ENCODE results near the gene GIGYF1. TPM values are rescaled to one million over a fixed set of nuclear protein-coding genes. Genes with fewer than 3 reads are reported as not detected.
"Not testable (repeated sequence)": the region's sequence is repeated elsewhere in the genome, so short reads cannot be mapped to it uniquely, and the experiment has no call there.

GIGYF1 gene
- total RNA-seq, 2 experiments from 2014 or later: 42.1 to 43.0 TPM

DNA sequence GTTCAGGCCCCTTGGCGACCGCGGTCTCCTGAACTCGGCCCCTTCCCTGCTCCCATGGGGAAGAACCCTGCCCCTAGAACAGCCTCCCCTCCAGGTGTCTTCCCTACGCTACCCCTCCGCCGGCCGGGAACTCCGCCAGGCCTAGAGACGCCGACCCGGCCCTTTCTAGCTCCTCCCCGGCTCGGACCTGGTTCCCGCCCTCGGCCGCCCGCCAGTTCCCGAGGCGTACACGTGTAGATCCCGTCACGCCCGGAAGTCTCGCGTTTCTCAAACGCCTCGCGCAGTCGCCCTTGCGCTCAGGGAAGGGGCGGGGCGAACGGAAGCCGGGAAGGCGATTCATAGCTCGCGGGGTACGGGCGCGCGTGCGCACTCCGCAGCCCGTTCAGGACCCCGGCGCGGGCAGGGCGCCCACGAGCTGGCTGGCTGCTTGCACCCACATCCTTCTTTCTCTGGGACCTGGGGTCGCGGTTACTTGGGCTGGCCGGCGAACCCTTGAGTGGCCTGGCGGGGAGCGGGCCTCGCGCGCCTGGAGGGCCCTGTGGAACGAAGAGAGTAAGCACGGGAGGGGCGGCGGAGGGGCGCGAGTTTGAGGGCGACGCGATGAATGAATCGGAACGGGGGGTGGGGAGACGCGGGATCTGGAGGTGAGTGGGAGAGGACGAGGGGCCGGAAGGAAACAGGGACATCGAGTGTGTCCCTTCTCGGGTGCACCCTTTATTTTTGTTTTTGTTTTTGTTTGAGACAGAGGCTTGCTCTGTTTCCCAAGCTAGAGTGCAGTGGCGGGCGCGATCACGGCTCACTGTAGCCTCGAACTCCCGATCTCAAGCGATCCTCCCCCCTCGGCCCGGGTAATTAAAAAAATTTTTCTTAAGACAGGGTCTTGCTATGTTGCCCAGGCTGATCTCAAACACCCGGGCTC is 12.0 kb upstream of the GIGYF1 start, which contains the start of gene POP7:
POP7 (plus strand) TSS at position 369 of the 919 bp plus-strand sequence. CDS start 710 bp downstream, outside the sequence.
- DNase-seq (peak; percentile 99), ATAC-seq (peak; percentile 96)
- Mint-ChIP-seq H3K4me3 (peak within 1 kb of the TSS; percentile 96), H3K36me3 (ENCODE audit: low read depth) (peaks cover 8% of the 10 kb centered on the region), H3K27ac (peak within 1 kb of the TSS; percentile 98), H3K4me1 (ENCODE audit: low read depth) (peaks cover 19% of the 10 kb centered on the region), H3K9me3 (ENCODE audit: insufficient read depth) (no peaks in the 10 kb centered on the region), H3K27me3 (ENCODE audit: low read depth) (peaks cover 4% of the 10 kb centered on the region)
- POLR2A ChIA-PET: interaction anchor here (0.6 to 2.3 kb wide), 21 partner anchors 10 to 379 kb away, joined by 3 to 17 read pairs (median 3); partner anchors contain the start of genes FBXO24, GIGYF1, LRCH4 and MEPCE
- CTCF ChIA-PET: interaction anchor here (0.6 to 4.7 kb wide), 65 partner anchors 8 to 557 kb away, joined by 3 to 128 read pairs (median 4); partner anchors contain the start of genes ACTL6B, EPO, FBXO24 and GIGYF1

GRCh38 chr7:100705320-100705752 is 11.3 kb upstream of the GIGYF1 start:
- ChIA-PET CTCF (interaction anchor here (0.6 to 4.7 kb wide), 67 partner anchors 9 to 556 kb away, joined by 3 to 128 read pairs (median 4); partner anchors contain the start of genes EPO, FBXO24, GIGYF1 and GNB2), POLR2A (interaction anchor here (0.5 to 2.3 kb wide), 23 partner anchors 9 to 792 kb away, joined by 3 to 17 read pairs (median 3); partner anchors contain the start of genes FBXO24, GIGYF1, LRCH4 and MEPCE)
- peaks cover 19% of the 10 kb centered on the region for H3K4me1 Mint-ChIP-seq (ENCODE audit: low read depth)
- DNase-seq (peak; percentile 83), ATAC-seq (peak; percentile 66)
- peak overlapping the region; percentile 96 for H3K4me3 Mint-ChIP-seq
- no peaks in the 10 kb centered on the region for H3K9me3 Mint-ChIP-seq (ENCODE audit: insufficient read depth)
- H3K36me3 Mint-ChIP-seq (ENCODE audit: low read depth): peaks cover 8% of the 10 kb centered on the region
- peak overlapping the region; percentile 98 for H3K27ac Mint-ChIP-seq
- H3K27me3 Mint-ChIP-seq (ENCODE audit: low read depth): peaks cover 7% of the 10 kb centered on the region

DNA sequence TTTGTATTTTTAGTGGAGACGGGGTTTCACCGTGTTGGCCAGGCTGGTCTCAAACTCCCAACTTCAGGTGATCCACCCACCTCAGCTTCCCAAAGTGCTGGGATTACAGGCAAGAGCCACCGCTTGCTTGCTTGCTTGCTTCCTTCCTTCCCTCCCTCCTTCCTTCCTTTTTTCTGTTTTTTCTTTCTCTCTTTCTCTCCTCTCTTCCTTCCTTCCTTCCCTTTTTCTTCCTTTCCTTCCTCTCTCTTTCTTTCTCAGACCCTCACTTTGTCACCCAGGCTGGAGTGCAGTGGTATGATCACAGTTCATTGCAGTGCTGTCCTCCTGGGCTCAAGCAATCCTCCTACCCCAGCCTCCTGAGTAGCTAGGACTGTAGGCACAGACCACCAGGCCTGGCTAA is 7.0 kb upstream of the GIGYF1 start:
- CTCF ChIA-PET: interaction anchor here (1.2 to 2.1 kb wide), 3 partner anchors 9 to 142 kb away, joined by 3 to 13 read pairs (median 8); no protein-coding TSS in a partner anchor
- ATAC-seq; POLR2A ChIA-PET; DNase-seq; H3K27ac Mint-ChIP-seq; H3K9me3 Mint-ChIP-seq (ENCODE audit: insufficient read depth); H3K4me3 Mint-ChIP-seq; H3K36me3 Mint-ChIP-seq (ENCODE audit: low read depth); H3K4me1 Mint-ChIP-seq (ENCODE audit: low read depth): not testable (repeated sequence)
- H3K27me3 Mint-ChIP-seq (ENCODE audit: low read depth): peaks cover 12% of the 10 kb centered on the region

DNA sequence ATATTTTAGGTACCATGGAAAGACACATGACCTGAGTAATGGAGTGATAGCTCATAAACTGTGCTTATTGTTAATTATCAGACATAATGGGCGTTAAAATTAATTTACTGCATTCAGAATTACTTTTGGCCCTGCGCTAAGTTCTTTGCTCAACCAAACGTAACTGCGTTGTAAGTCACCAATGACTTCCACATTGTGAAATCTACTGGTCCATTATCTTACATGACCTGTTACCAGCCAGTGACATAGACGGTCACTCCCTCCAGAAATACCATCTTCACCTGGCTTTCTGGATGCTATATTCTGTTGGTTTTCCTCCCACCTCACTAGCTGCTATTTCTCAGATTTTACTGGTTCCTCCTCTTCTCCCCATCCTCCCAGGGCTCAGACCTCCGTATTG is 5.0 kb upstream of the GIGYF1 start:
- H3K4me3 Mint-ChIP-seq: no peak overlapping the region
- ChIA-PET CTCF (interaction anchor here (0.6 to 1.0 kb wide), 4 partner anchors 13 to 154 kb away, joined by 3 to 4 read pairs (median 3); partner anchors contain the start of genes FBXO24, LRCH4 and SLC12A9), POLR2A (interaction anchor here (0.6 kb wide), 1 partner anchor 208 kb away, joined by 4 read pairs; no protein-coding TSS in a partner anchor)

GRCh38 chr7:100696123-100696521 is 2.1 kb upstream of the GIGYF1 start:
- POLR2A ChIA-PET: interaction anchor here (0.6 to 1.6 kb wide), 3 partner anchors 9 to 1730 kb away, joined by 3 to 11 read pairs (median 5); partner anchors contain the start of gene POP7
- peaks cover 30% of the 10 kb centered on the region for H3K4me1 Mint-ChIP-seq (ENCODE audit: low read depth)
- no peak overlapping the region for H3K27ac Mint-ChIP-seq
- H3K4me3 Mint-ChIP-seq: peak overlapping the region; percentile 10
- H3K27me3 Mint-ChIP-seq (ENCODE audit: low read depth): peaks cover 18% of the 10 kb centered on the region
- ATAC-seq: no peak
- H3K36me3 Mint-ChIP-seq (ENCODE audit: low read depth): peaks cover 2% of the 10 kb centered on the region
- CTCF ChIA-PET: interaction anchor here (2.6 to 9.0 kb wide), 2 partner anchors 8 to 91 kb away, joined by 6 to 128 read pairs; partner anchors contain the start of gene POP7
- DNase-seq: no peak
- no peaks in the 10 kb centered on the region for H3K9me3 Mint-ChIP-seq (ENCODE audit: insufficient read depth)

More for the DNA sequence above, 5.0 kb upstream of the GIGYF1 start:
- Mint-ChIP-seq H3K27ac (no peak overlapping the region), H3K27me3 (ENCODE audit: low read depth) (peaks cover 22% of the 10 kb centered on the region), H3K9me3 (ENCODE audit: insufficient read depth) (no peaks in the 10 kb centered on the region), H3K4me1 (ENCODE audit: low read depth) (peaks cover 9% of the 10 kb centered on the region), H3K36me3 (ENCODE audit: low read depth) (no peaks in the 10 kb centered on the region)
- ATAC-seq: no peak
- DNase-seq: no peak

GRCh38 chr7:100693312-100694097 is 545 bp downstream of the GIGYF1 start:
- CTCF ChIA-PET: interaction anchor here (0.9 to 9.0 kb wide), 18 partner anchors 7 to 158 kb away, joined by 3 to 128 read pairs (median 12); partner anchors contain the start of genes FBXO24, GNB2, LRCH4 and MOSPD3
- DNase-seq (no peak), ATAC-seq (peak; percentile 58)
- peak overlapping the region; percentile 87 for H3K27ac Mint-ChIP-seq
- POLR2A ChIA-PET: interaction anchor here (0.6 to 4.6 kb wide), 6 partner anchors 11 to 144 kb away, joined by 3 to 17 read pairs (median 4); partner anchors contain the start of genes MOSPD3 and POP7
- peaks cover 9% of the 10 kb centered on the region for H3K27me3 Mint-ChIP-seq (ENCODE audit: low read depth)
- peaks cover 9% of the 10 kb centered on the region for H3K36me3 Mint-ChIP-seq (ENCODE audit: low read depth)
- H3K4me1 Mint-ChIP-seq (ENCODE audit: low read depth): peaks cover 37% of the 10 kb centered on the region
- H3K9me3 Mint-ChIP-seq (ENCODE audit: insufficient read depth): no peaks in the 10 kb centered on the region
- H3K4me3 Mint-ChIP-seq: peak overlapping the region; percentile 94

GRCh38 chr7:100692578-100692961 is 1.5 kb downstream of the GIGYF1 start:
- CTCF ChIA-PET: interaction anchor here (0.8 to 9.0 kb wide), 29 partner anchors 8 to 223 kb away, joined by 3 to 128 read pairs (median 9); partner anchors contain the start of genes FBXO24, GNB2, LRCH4 and MOSPD3
- peaks cover 37% of the 10 kb centered on the region for H3K4me1 Mint-ChIP-seq (ENCODE audit: low read depth)
- H3K27me3 Mint-ChIP-seq (ENCODE audit: low read depth): peaks cover 9% of the 10 kb centered on the region
- H3K36me3 Mint-ChIP-seq (ENCODE audit: low read depth): peaks cover 9% of the 10 kb centered on the region
- DNase-seq (no peak), ATAC-seq (no peak)
- no peaks in the 10 kb centered on the region for H3K9me3 Mint-ChIP-seq (ENCODE audit: insufficient read depth)
- peak overlapping the region; percentile 87 for H3K27ac Mint-ChIP-seq
- POLR2A ChIA-PET: interaction anchor here (0.8 to 4.6 kb wide), 4 partner anchors 10 to 80 kb away, joined by 3 to 17 read pairs (median 4); partner anchors contain the start of genes MOSPD3 and POP7
- peak overlapping the region; percentile 94 for H3K4me3 Mint-ChIP-seq

- ATAC-seq (peak; percentile 78), DNase-seq (peak; percentile 88)
- Mint-ChIP-seq H3K36me3 (ENCODE audit: low read depth) (peaks cover 9% of the 10 kb centered on the region), H3K9me3 (ENCODE audit: insufficient read depth) (no peaks in the 10 kb centered on the region), H3K27ac (peak overlapping the region; percentile 65), H3K4me3 (peak overlapping the region; percentile 94), H3K4me1 (ENCODE audit: low read depth) (peaks cover 37% of the 10 kb centered on the region), H3K27me3 (ENCODE audit: low read depth) (peaks cover 9% of the 10 kb centered on the region)
- CTCF ChIA-PET: interaction anchor here (0.8 to 9.0 kb wide), 36 partner anchors 9 to 223 kb away, joined by 3 to 128 read pairs (median 6); partner anchors contain the start of genes FBXO24, GNB2, LRCH4 and MOSPD3
- POLR2A ChIA-PET: interaction anchor here (0.8 to 4.6 kb wide), 5 partner anchors 9 to 79 kb away, joined by 3 to 17 read pairs (median 5); partner anchors contain the start of genes MOSPD3 and POP7
Observed at GRCh38 chr7:100691676-100692577, 2.1 kb downstream of the GIGYF1 start.

GRCh38 chr7:100689230-100690135 is 4.6 kb downstream of the GIGYF1 start:
- Mint-ChIP-seq H3K27me3 (ENCODE audit: low read depth) (no peaks in the 10 kb centered on the region), H3K36me3 (ENCODE audit: low read depth) (peaks cover 21% of the 10 kb centered on the region), H3K9me3 (ENCODE audit: insufficient read depth) (no peaks in the 10 kb centered on the region), H3K27ac (peak overlapping the region; percentile 39), H3K4me3 (no peak overlapping the region), H3K4me1 (ENCODE audit: low read depth) (peaks cover 28% of the 10 kb centered on the region)
- DNase-seq (no peak), ATAC-seq (no peak)
- ChIA-PET POLR2A (interaction anchor here (2.4 kb wide), 1 partner anchor 9 kb away, joined by 9 read pairs; no protein-coding TSS in a partner anchor), CTCF (interaction anchor here (0.7 to 9.0 kb wide), 6 partner anchors 15 to 162 kb away, joined by 3 to 128 read pairs (median 12); partner anchors contain the start of genes POP7 and SLC12A9)
